Measurements from ENCODE around the gene PGK1.
"Not testable (repeated sequence)": the region's sequence is repeated elsewhere in the genome, so short reads cannot be mapped to it uniquely, and the experiment has no call there.

Gene PGK1

GRCh38 chrX:78160711-78161110 lies 56.7 kb downstream of the PGK1 start:
- H3K4me3 ChIP-seq (ENCODE audit: low read depth, low read length); DNase-seq (ENCODE audit: low read depth, low spot score); CTCF ChIA-PET; POLR2A ChIA-PET: not testable (repeated sequence)

GRCh38 chrX:78163175-78163574 lies 59.1 kb downstream of the PGK1 start:
- POLR2A ChIA-PET: interaction anchor here (0.7 kb wide), 1 partner anchor 1289 kb away, joined by 3 read pairs; no protein-coding TSS in a partner anchor
- CTCF ChIA-PET; H3K4me3 ChIP-seq (ENCODE audit: low read depth, low read length); DNase-seq (ENCODE audit: low read depth, low spot score): not testable (repeated sequence)

- CTCF ChIA-PET: no interaction called here
- no peak overlapping the region for H3K4me3 ChIP-seq (ENCODE audit: low read depth, low read length)
- DNase-seq (ENCODE audit: low read depth, low spot score): no peak
- no peak for TF ChIP-seq CTCF (IDR thresholded peaks at IDR 0.05; ENCODE audit: insufficient read depth, low read length, missing control alignments)
- POLR2A ChIA-PET: no interaction called here
These were observed 61.4 kb downstream of the PGK1 start for GRCh38 chrX:78165425-78165824.

- DNase-seq (ENCODE audit: low read depth, low spot score): no peak
- POLR2A ChIA-PET: no interaction called here
- no peak for TF ChIP-seq CTCF (IDR thresholded peaks at IDR 0.05; ENCODE audit: insufficient read depth, low read length, missing control alignments)
- CTCF ChIA-PET: no interaction called here
- no peak overlapping the region for H3K4me3 ChIP-seq (ENCODE audit: low read depth, low read length)
These were observed 64.0 kb downstream of the PGK1 start for GRCh38 chrX:78168065-78168464.

All from AG04449 (cell line).